Activated T-helper 1 cell treated with anti-CD3 and anti-CD28 coated beads, Interleukin-2, amount 50 U/mL, for 16 hours (primary cell): ENCODE measurements around the gene PKDCC.

ENCODE experiments used
- DNase-seq, 2 donors: peaks; one replicate each; pipeline ENCODE4 v3.0.0-alpha.2; 2020; ENCODE audit warnings: low read depth in 1 of 2, low spot score in 1 of 2

Gene PKDCC

GRCh38 chr2:42049221-42050009 lies 1.6 kb downstream of the PKDCC start:
- DNase-seq, result no peak

- DNase-seq, result no peak
Measured at GRCh38 chr2:42050010-42050702, 2.3 kb downstream of the PKDCC start.

GRCh38 chr2:42050703-42051542 lies 3.1 kb downstream of the PKDCC start:
- no peak for DNase-seq

GRCh38 chr2:42051543-42052235 lies 3.9 kb downstream of the PKDCC start:
- no peak for DNase-seq

GRCh38 chr2:42052702-42053481 lies 5.1 kb downstream of the PKDCC start:
- no peak for DNase-seq

GRCh38 chr2:42053482-42053790 lies 5.6 kb downstream of the PKDCC start:
- no peak for DNase-seq

GRCh38 chr2:42053791-42054701 lies 6.2 kb downstream of the PKDCC start:
- DNase-seq, result no peak

GRCh38 chr2:42054714-42055430 lies 7.1 kb downstream of the PKDCC start:
- no peak for DNase-seq

GRCh38 chr2:42055573-42056514 lies 8.0 kb downstream of the PKDCC start:
- no peak for DNase-seq

- DNase-seq, result no peak
Measured at GRCh38 chr2:42057159-42057901, 9.5 kb downstream of the PKDCC start.

- DNase-seq, result no peak
Measured at GRCh38 chr2:42057902-42058450, 10.2 kb downstream of the PKDCC start.

GRCh38 chr2:42059261-42059898 lies 11.6 kb downstream of the PKDCC start:
- no peak for DNase-seq

- no peak for DNase-seq
Measured at GRCh38 chr2:42060028-42060427, 12.2 kb downstream of the PKDCC start.

GRCh38 chr2:42060718-42061619 lies 13.1 kb downstream of the PKDCC start:
- DNase-seq, result no peak

- no peak for DNase-seq
Measured at GRCh38 chr2:42061839-42062238, 14.0 kb downstream of the PKDCC start.
